A549 (cell line): ENCODE data around the gene SLAMF1. TPM values are rescaled to one million over a fixed set of nuclear protein-coding genes. Genes with fewer than 3 reads are reported as not detected.

Experiments used
- ATAC-seq, 2 experiments: fragments of 200-7000 bp in 1 of 2; fragments of >200 bp in 1 of 2; cut with Nextera tagmentation in 1 of 2; cut with Tn5 transposase in 1 of 2; 3 replicates each; pipeline versions ENCODE4 v1.8.0 to v1.9.1; 2018 to 2020; ENCODE audit warnings: mild to moderate bottlenecking in 1 of 2, moderate library complexity in 1 of 2
- CTCF ChIA-PET: fragments of 300-600 bp; sonication (Branson Sonifier 250); formaldehyde crosslinking; extraction: SDS; loops from one replicate; lab custom pipeline; 2021; ENCODE audit warnings: antibody characterized with exemption, inconsistent platforms; lab: Yijun Ruan, JAX
- POLR2A ChIA-PET: fragments of 350-600 bp; formaldehyde crosslinking; extraction: SDS; loops from one replicate; lab custom pipeline; 2021; ENCODE audit warnings: antibody characterized with exemption, inconsistent platforms; lab: Yijun Ruan, JAX
- DNase-seq, 2 experiments: peaks; one replicate each; pipeline versions ENCODE4 v3.0.0 to v3.0.0-alpha.2; 2011 to 2016; ENCODE audit warnings: low read depth in 1 of 2, low spot score in 1 of 2
- FAIRE-seq: peaks from 2 replicates; lab custom pipeline; 2011; peaks lifted over from hg19 to GRCh38; lab: Jason Lieb, UNC
- H3K27ac ChIP-seq, 2 experiments: fragments of >200 bp; sonication (Bioruptor Twin); formaldehyde crosslinking; 3 replicates each; pipeline ENCODE4 v1.5.1; 2016 to 2017
- H3K4me1 ChIP-seq: fragments of >200 bp; sonication (Bioruptor Twin); formaldehyde crosslinking; 3 replicates; pipeline ENCODE4 v1.6.1; 2016
- H3K4me2 ChIP-seq: fragments of >200 bp; sonication (Bioruptor Twin); formaldehyde crosslinking; 3 replicates; pipeline ENCODE4 v1.6.1; 2016
- H3K4me3 ChIP-seq: fragments of >200 bp; sonication (Bioruptor Twin); formaldehyde crosslinking; 3 replicates; pipeline ENCODE4 v1.5.1; 2016
- H3K9me3 ChIP-seq: fragments of >200 bp; sonication (Bioruptor Twin); formaldehyde crosslinking; 3 replicates; pipeline ENCODE4 v1.6.1; 2016
- BHLHE40 ChIP-seq: IDR thresholded peaks from 2 replicates; pipeline ENCODE4 v1.6.1; 2012; ENCODE audit warnings: low read depth, low read length, inconsistent platforms
- CBX8 ChIP-seq: fragments of 200-600 bp; sonication (generic); IDR thresholded peaks from 2 replicates; pipeline ENCODE4 v1.6.1; 2016
- CHD4 ChIP-seq: fragments of 200-600 bp; sonication (generic); IDR thresholded peaks from 2 replicates; pipeline ENCODE4 v1.6.1; 2016; ENCODE audit warnings: antibody characterized with exemption, mild to moderate bottlenecking, borderline replicate concordance
- EHF ChIP-seq: fragments of 250-450 bp; sonication (Bioruptor Pico); IDR thresholded peaks from 2 replicates; pipeline ENCODE4 v1.5.0; 2020; ENCODE audit warnings: mild to moderate bottlenecking
- EHMT2 ChIP-seq: fragments of 200-600 bp; sonication (generic); IDR thresholded peaks from 2 replicates; pipeline ENCODE4 v1.6.1; 2016; ENCODE audit warnings: antibody characterized with exemption, low read depth, mild to moderate bottlenecking, moderate library complexity
- ELK1 ChIP-seq: fragments of 150-350 bp; IDR thresholded peaks from 2 replicates; pipeline ENCODE4 v1.6.1; 2014; ENCODE audit warnings: low read depth, mild to moderate bottlenecking, low read length
- EP300 ChIP-seq, 2 experiments: fragments of >200 bp; sonication (Bioruptor Twin); formaldehyde crosslinking; IDR thresholded peaks; 2 replicates in 1 of 2; 3 replicates in 1 of 2; pipeline ENCODE4 v1.6.1; 2016 to 2017
- ESRRA ChIP-seq: fragments of 150-350 bp; IDR thresholded peaks from 2 replicates; pipeline ENCODE4 v1.6.1; 2014; ENCODE audit warnings: mild to moderate bottlenecking, low read length, borderline replicate concordance
- FOSL2 ChIP-seq, 2 experiments: fragments of 450-650 bp in 1 of 2; fragments of >200 bp in 1 of 2; sonication (Bioruptor Twin) in 1 of 2; formaldehyde crosslinking; IDR thresholded peaks; 2 replicates each; pipeline versions ENCODE4 v1.5.0 to v1.6.1; 2016 to 2020; ENCODE audit warnings: mild to moderate bottlenecking in 1 of 2, moderate library complexity in 1 of 2
- FOXS1 ChIP-seq: fragments of 250-450 bp; sonication (Bioruptor Pico); IDR thresholded peaks from 2 replicates; pipeline ENCODE4 v1.5.0; 2020; ENCODE audit warnings: mild to moderate bottlenecking, moderate library complexity
- GATA3 ChIP-seq: IDR thresholded peaks from 2 replicates; pipeline ENCODE4 v1.6.1; 2012; ENCODE audit warnings: borderline replicate concordance
- HDAC2 ChIP-seq: fragments of 200-600 bp; sonication (generic); IDR thresholded peaks from 2 replicates; pipeline ENCODE4 v1.6.1; 2016
- HOXA7 ChIP-seq: fragments of 250-450 bp; sonication (Bioruptor Pico); IDR thresholded peaks from 2 replicates; pipeline ENCODE4 v1.5.0; 2020; ENCODE audit warnings: mild to moderate bottlenecking, moderate library complexity
- JUN ChIP-seq, 2 experiments: fragments of >200 bp; sonication (Bioruptor Twin); formaldehyde crosslinking; IDR thresholded peaks; 2 replicates in 1 of 2; 3 replicates in 1 of 2; pipeline ENCODE4 v1.6.1; 2016 to 2017
- MAZ ChIP-seq: fragments of 150-350 bp; IDR thresholded peaks from 2 replicates; pipeline ENCODE4 v1.6.1; 2014; ENCODE audit warnings: antibody characterized with exemption, low read depth, low read length, borderline replicate concordance
- NPAS2 ChIP-seq: fragments of 250-450 bp; sonication (Bioruptor Pico); IDR thresholded peaks from 2 replicates; pipeline ENCODE4 v1.8.0; 2022; ENCODE audit warnings: mild to moderate bottlenecking, moderate library complexity, borderline replicate concordance
- POLR2AphosphoS2 ChIP-seq: conservative IDR thresholded peaks from 2 replicates; pipeline ENCODE4 v1.6.1; 2012; ENCODE audit warnings: low read length, improper control_type of control experiment, inconsistent platforms
- RAD21 ChIP-seq, 2 experiments: fragments of >200 bp in 1 of 2; sonication (Bioruptor Twin) in 1 of 2; formaldehyde crosslinking in 1 of 2; IDR thresholded peaks in 1 of 2; conservative IDR thresholded peaks in 1 of 2; 2 replicates in 1 of 2; 3 replicates in 1 of 2; pipeline ENCODE4 v1.6.1; 2012 to 2018; ENCODE audit warnings: inconsistent platforms in 1 of 2
- RARB ChIP-seq: fragments of 250-450 bp; sonication (Bioruptor Pico); IDR thresholded peaks from 2 replicates; pipeline ENCODE4 v1.8.0; 2021; ENCODE audit warnings: mild to moderate bottlenecking, moderate library complexity
- RCOR1 ChIP-seq: fragments of 150-350 bp; IDR thresholded peaks from 2 replicates; pipeline ENCODE4 v1.6.1; 2014; ENCODE audit warnings: antibody characterized with exemption, low read length, low read depth
- REST ChIP-seq: fragments of 200-600 bp; sonication (generic); IDR thresholded peaks from 2 replicates; pipeline ENCODE4 v1.6.1; 2016; ENCODE audit warnings: antibody characterized with exemption, mild to moderate bottlenecking, moderate library complexity
- RFX5 ChIP-seq: fragments of 450-650 bp; IDR thresholded peaks from 2 replicates; pipeline ENCODE4 v1.7.1; 2014; ENCODE audit warnings: antibody characterized with exemption, mild to moderate bottlenecking, moderate library complexity
- RNF2 ChIP-seq: fragments of 200-600 bp; sonication (generic); IDR thresholded peaks from 2 replicates; pipeline ENCODE4 v1.6.1; 2016; ENCODE audit warnings: low read depth, mild to moderate bottlenecking, antibody characterized with exemption, moderate library complexity, borderline replicate concordance
- SMC3 ChIP-seq: fragments of >200 bp; sonication (Bioruptor Twin); formaldehyde crosslinking; IDR thresholded peaks from 3 replicates; pipeline ENCODE4 v1.6.1; 2018; ENCODE audit warnings: inconsistent platforms
- SREBF2 ChIP-seq: fragments of 450-650 bp; IDR thresholded peaks from 2 replicates; pipeline ENCODE4 v1.6.1; 2014; ENCODE audit warnings: mild to moderate bottlenecking, moderate library complexity
- ZNF302 ChIP-seq: fragments of 250-450 bp; sonication (Bioruptor Pico); IDR thresholded peaks from 2 replicates; pipeline ENCODE4 v1.9.0; 2021; ENCODE audit warnings: inconsistent platforms, mild to moderate bottlenecking, moderate library complexity
- WGBS: methylation state at CpG from one replicate; pipeline ENCODE4 v1.1.6; 2017; ENCODE audit errors: missing lambda C conversion rate; 5-methylcytosine and 5-hydroxymethylcytosine counted together
- polyA plus RNA-seq, 4 experiments: library from polyadenylated mRNA; depleted of rRNA in 3 of 4; stranded (reverse); fragments of >200 nt; fragmentation: RNase III in 1 of 4; extraction: RNeasy Plus Mini Kit Qiagen cat#74134 plus additional on column Dnase treatment in 1 of 4; gene quantifications; 2 replicates in 3 of 4; 3 replicates in 1 of 4; pipeline ENCODE4 v1.2.3, GENCODE V29; 2011 to 2017
- TF ChIP-seq, protein P1 (sequence below): IDR thresholded peaks from 2 replicates; pipeline ENCODE4 v1.6.1; 2012
- TF ChIP-seq, protein P2 (sequence below): fragments of >200 bp; sonication (Bioruptor Twin); formaldehyde crosslinking; IDR thresholded peaks from 2 replicates; pipeline ENCODE4 v1.6.1; 2016
- TF ChIP-seq, protein P3 (sequence below): IDR thresholded peaks from 2 replicates; pipeline ENCODE4 v1.6.1; 2012

The SLAMF1 gene
- polyA plus RNA-seq, 2 of the 4 experiments (the other 2 are of a cell fraction) = not detected

DNA sequence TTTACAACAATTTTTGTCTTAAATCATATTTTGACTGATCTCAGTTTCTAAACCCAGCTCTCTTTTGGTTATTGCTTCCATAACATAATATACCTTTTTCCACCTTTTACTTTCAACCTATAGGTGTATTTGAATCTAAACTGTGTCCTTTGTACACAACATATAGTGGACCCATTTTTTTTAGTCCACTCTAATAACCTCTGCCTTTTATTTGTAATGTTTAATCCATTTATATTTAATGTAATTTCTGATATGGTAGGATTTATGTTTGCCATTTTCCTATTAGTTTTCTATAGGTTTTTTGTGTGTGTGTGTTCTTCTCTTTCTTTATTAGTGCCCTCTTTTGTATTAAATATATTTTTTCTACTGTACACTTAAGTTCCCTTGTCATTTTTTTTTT, 22.4 kb upstream of the SLAMF1 start (continued):
- TF ChIP-seq, protein P1, sequence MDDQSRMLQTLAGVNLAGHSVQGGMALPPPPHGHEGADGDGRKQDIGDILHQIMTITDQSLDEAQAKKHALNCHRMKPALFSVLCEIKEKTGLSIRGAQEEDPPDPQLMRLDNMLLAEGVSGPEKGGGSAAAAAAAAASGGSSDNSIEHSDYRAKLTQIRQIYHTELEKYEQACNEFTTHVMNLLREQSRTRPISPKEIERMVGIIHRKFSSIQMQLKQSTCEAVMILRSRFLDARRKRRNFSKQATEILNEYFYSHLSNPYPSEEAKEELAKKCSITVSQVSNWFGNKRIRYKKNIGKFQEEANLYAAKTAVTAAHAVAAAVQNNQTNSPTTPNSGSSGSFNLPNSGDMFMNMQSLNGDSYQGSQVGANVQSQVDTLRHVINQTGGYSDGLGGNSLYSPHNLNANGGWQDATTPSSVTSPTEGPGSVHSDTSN = no peak
- TF ChIP-seq RCOR1 (no peak), POLR2AphosphoS2 (no peak), RAD21 (conservative IDR thresholded peaks at IDR 0.05 in 1 of 2, IDR thresholded peaks at IDR 0.05 in 1 of 2) (no peak), FOSL2 (IDR thresholded peaks at IDR 0.05) (no peak), FOSL2 (CRISPR knock-in tag; IDR thresholded peaks at IDR 0.05) (no peak)
- TF ChIP-seq, all 56 proteins: peak for 0

DNA sequence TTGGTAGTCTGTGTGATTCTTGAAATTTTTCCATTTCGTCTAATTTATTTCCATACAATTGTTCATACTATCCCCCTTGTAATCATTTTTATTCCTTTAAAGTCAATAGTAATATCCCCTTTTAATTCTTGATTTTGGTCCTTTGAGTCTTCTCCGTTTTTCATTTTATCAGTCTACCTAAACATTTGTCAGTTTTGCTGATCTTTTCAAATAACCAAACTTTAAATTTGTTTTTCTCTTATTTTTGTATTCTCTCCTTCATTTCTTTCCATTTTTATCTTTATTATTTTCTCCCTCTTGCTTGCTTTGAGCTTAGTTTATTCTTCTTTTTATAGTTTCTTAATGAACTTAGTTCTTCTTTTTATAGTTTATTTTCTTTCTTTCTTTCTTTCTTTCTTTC, 21.1 kb upstream of the SLAMF1 start:
- Histone ChIP-seq H3K4me3 (no peak overlapping the region), H3K9me3 (peaks cover 22% of the 10 kb centered on the region; the same call in 2 of the 3 replicates), H3K4me1 (no peaks in the 10 kb centered on the region), H3K4me2 (no peak overlapping the region), H3K27ac (no peak overlapping the region)
- no peak for DNase-seq
- ChIA-PET POLR2A (no interaction called here), CTCF (interaction anchor here (0.8 kb wide), 1 partner anchor 286 kb away, joined by 3 read pairs; no protein-coding TSS in a partner anchor)
- no peak for FAIRE-seq
- TF ChIP-seq EHF (CRISPR knock-in tag) = no peak
- no peak for TF ChIP-seq EP300 (IDR thresholded peaks at IDR 0.05)
- TF ChIP-seq ESRRA = no peak
- no peak for TF ChIP-seq JUN (IDR thresholded peaks at IDR 0.05)
- no peak for TF ChIP-seq RFX5
- no peak for TF ChIP-seq RARB (CRISPR knock-in tag)
- no peak for TF ChIP-seq RNF2
- no peak for ATAC-seq
- WGBS = 4% methylated on average over 2 of the region's 2 CpGs

DNA sequence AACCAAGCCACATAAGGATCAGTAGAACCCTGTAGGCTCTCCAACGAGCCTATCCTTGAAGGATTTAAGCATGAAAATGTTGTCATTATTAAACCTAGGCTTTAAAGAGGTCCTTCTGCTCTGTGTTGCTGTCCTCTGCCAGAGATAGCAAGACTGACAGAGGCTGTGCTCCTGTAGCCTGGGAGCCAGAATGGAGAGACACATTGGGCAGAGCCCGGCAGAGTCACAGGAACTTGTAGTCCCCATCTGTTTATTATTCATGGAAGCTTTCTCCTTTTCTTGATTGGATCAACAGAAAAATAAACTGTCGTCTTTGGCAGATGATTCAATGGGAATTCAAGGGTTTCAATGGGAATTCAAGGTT, 19.2 kb upstream of the SLAMF1 start:
- Histone ChIP-seq H3K27ac (no peak overlapping the region), H3K9me3 (peaks cover 22% of the 10 kb centered on the region; the same call in 2 of the 3 replicates), H3K4me1 (no peaks in the 10 kb centered on the region), H3K4me3 (no peak overlapping the region), H3K4me2 (no peak overlapping the region)
- ChIA-PET CTCF (interaction anchor here (0.5 kb wide), 1 partner anchor 324 kb away, joined by 3 read pairs; no protein-coding TSS in a partner anchor), POLR2A (no interaction called here)
- TF ChIP-seq ELK1 (no peak), ZNF302 (no peak), BHLHE40 (no peak), CHD4 (no peak), JUN (IDR thresholded peaks at IDR 0.05) (no peak), REST (no peak), HOXA7 (CRISPR knock-in tag) (no peak), MAZ (no peak), GATA3 (no peak), ESRRA (no peak), FOXS1 (CRISPR knock-in tag) (no peak), SMC3 (no peak), POLR2AphosphoS2 (no peak), HDAC2 (no peak), NPAS2 (CRISPR knock-in tag) (no peak), EHMT2 (no peak), SREBF2 (no peak), CBX8 (no peak)
- TF ChIP-seq, protein P2, sequence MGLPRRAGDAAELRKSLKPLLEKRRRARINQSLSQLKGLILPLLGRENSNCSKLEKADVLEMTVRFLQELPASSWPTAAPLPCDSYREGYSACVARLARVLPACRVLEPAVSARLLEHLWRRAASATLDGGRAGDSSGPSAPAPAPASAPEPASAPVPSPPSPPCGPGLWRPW = no peak
- TF ChIP-seq, protein P3, sequence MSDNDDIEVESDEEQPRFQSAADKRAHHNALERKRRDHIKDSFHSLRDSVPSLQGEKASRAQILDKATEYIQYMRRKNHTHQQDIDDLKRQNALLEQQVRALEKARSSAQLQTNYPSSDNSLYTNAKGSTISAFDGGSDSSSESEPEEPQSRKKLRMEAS = no peak
- no peak for DNase-seq
- no peak for ATAC-seq
- 32% methylated on average over 3 of the region's 3 CpGs for WGBS
- no peak for FAIRE-seq
